Measurements from ENCODE around the gene SHROOM4. TPM values are rescaled to one million over a fixed set of nuclear protein-coding genes. Genes with fewer than 3 reads are reported as not detected.

Gene SHROOM4
- total and polyA plus RNA-seq, 3 donors from 2014 or later = 1.9 to 6.5 (median 4.6) TPM

DNA sequence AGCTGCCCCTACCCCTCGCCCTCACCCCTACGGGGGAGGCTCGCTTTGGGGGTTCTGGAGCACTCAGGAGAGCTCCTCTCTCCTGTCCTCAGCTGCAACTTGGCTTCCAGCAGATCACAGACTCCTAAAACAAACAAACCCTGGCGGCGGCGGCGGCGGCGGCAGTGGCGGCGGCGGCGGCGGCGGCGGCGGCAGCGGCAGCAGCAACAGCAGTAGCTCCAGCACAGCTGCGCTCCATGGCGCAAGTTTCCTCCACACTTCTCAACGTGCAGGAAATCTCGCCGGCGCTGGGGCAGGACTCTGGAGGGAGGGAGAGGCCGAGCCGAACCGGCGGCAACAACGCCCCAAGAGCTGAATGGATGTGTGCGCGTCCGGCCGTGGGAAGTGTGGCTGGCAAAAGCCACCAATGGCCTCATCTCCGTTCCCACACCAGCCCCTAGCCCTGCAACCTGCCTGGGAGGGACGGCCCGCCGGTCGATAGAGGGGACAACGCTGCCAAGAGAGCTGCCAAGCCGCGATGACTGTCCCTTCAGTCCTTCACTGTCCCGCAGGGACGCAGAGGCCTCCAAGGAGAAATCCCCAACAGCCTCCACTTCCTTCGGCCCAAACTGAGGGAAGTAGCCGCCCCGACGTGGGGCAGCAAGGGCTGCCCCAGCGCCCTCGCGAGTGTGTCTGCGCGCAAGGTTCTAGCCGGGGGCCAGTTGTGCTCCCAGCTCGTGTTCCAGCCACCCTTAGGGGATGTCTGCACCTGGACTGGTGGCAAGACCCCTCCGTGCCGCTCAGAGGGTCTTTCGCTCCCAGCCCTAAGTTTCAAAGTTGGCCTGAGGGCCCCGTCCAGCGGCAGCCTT lies 775 bp downstream of the SHROOM4 start:
- Histone ChIP-seq H3K9me3 (no peaks in the 10 kb centered on the region), H3K4me1 (no peaks in the 10 kb centered on the region), H3K4me3 (peak overlapping the region; percentile 36 to 56), H3K27me3 (no peaks in the 10 kb centered on the region), H3K36me3 (ENCODE audit: low read depth, missing control alignments) (no peaks in the 10 kb centered on the region), H3K27ac (no peak overlapping the region)
- peak; percentile 34 for DNase-seq
- no peak for TF ChIP-seq POLR2A (IDR thresholded peaks at IDR 0.05)
- intact Hi-C loops (cut with DNase I; ENCODE audit: low total_unique reads) = no loop called here
- 1% methylated on average over 30 of the region's 59 CpGs; no CpG with 5 or more reads in 1 of the 2 donors for WGBS, 2 donors

DNA sequence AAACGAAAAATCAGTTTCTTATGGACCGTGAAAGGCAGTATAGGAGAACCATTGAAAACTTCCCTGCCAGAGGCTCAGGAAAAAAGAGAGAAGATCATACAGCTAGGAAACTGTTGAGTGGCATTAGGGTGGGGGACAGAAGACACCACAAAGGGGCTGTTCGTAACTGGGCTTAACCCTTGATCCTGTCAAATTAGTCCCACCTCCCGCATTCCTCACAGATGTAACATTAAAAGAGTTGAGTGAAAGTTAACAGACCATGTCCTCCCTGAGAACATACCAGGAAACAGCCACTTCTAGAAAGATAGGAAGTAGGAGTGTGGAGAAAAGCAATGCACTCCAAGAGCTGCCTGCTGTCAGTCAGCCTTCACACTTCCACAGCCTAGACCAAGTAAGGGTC lies 8.7 kb downstream of the SHROOM4 start:
- no peak for DNase-seq
- intact Hi-C loops (cut with DNase I; ENCODE audit: low total_unique reads) = no loop called here
- no peak for TF ChIP-seq POLR2A (IDR thresholded peaks at IDR 0.05)
- TF ChIP-seq, protein P1, sequence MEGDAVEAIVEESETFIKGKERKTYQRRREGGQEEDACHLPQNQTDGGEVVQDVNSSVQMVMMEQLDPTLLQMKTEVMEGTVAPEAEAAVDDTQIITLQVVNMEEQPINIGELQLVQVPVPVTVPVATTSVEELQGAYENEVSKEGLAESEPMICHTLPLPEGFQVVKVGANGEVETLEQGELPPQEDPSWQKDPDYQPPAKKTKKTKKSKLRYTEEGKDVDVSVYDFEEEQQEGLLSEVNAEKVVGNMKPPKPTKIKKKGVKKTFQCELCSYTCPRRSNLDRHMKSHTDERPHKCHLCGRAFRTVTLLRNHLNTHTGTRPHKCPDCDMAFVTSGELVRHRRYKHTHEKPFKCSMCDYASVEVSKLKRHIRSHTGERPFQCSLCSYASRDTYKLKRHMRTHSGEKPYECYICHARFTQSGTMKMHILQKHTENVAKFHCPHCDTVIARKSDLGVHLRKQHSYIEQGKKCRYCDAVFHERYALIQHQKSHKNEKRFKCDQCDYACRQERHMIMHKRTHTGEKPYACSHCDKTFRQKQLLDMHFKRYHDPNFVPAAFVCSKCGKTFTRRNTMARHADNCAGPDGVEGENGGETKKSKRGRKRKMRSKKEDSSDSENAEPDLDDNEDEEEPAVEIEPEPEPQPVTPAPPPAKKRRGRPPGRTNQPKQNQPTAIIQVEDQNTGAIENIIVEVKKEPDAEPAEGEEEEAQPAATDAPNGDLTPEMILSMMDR (IDR thresholded peaks at IDR 0.05) = no peak
- no peaks in the 10 kb centered on the region for H3K27me3 ChIP-seq
- no peaks in the 10 kb centered on the region for H3K4me1 ChIP-seq
- no peak overlapping the region for H3K4me3 ChIP-seq
- WGBS, 2 donors = 94% methylated on average over 4 of the region's 4 CpGs
- no peaks in the 10 kb centered on the region for H3K9me3 ChIP-seq
- H3K36me3 ChIP-seq (ENCODE audit: low read depth, missing control alignments) = no peaks in the 10 kb centered on the region
- H3K27ac ChIP-seq = no peak overlapping the region

DNA sequence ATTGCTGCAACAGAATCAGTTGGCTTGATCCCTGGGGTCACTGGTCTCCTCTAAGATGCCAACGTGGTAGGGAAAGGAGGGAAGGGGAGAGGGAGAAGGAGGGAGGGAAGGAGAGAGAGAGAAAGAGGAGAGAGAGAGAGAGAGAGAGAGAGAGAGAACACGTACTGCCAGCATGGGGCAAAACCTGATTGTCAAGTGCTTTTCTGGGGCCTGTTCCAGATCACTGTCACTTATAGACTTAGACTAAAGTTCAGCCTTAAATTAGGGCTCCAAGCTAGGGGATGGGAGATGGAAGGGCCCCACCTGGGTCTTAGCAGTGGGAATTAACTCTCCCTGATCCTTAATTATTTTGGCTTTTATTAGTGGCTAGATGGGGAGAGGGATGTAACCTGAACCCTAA lies 12.9 kb downstream of the SHROOM4 start:
- intact Hi-C loops (cut with DNase I; ENCODE audit: low total_unique reads) = no loop called here
- Histone ChIP-seq H3K4me1 (no peaks in the 10 kb centered on the region), H3K27me3 (no peaks in the 10 kb centered on the region), H3K27ac (no peak overlapping the region), H3K4me3 (no peak overlapping the region), H3K36me3 (ENCODE audit: low read depth, missing control alignments) (no peaks in the 10 kb centered on the region), H3K9me3 (no peaks in the 10 kb centered on the region)
- WGBS, 2 donors = 41 to 53% methylated on average over 2 of the region's 2 CpGs
- DNase-seq = no peak
- TF ChIP-seq POLR2A (IDR thresholded peaks at IDR 0.05) = no peak
- TF ChIP-seq, protein P1 (IDR thresholded peaks at IDR 0.05) = no peak

DNA sequence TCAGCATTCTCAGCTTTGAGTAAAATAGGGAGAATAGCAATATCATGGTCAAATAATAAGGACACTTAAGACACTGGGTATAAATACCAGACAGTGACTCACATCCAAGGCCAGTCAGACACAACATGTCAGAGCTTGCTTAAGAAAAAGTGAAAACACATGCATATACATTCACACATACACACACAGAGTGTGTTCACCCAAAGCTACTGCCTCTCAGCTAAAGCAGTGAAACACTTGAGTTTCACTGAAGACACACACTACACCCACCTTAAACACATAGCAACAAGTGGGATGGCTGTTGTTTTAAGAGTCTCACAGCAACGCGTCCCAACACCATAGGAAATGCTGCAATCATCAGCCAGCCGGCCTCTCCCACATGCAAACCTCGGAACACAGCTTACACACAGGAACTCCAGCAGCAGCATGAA lies 14.4 kb downstream of the SHROOM4 start:
- Histone ChIP-seq H3K4me3 (no peak overlapping the region), H3K27me3 (no peaks in the 10 kb centered on the region), H3K9me3 (no peaks in the 10 kb centered on the region), H3K27ac (no peak overlapping the region), H3K4me1 (no peaks in the 10 kb centered on the region), H3K36me3 (ENCODE audit: low read depth, missing control alignments) (no peaks in the 10 kb centered on the region)
- WGBS, 2 donors = 56% methylated on average over 4 of the region's 4 CpGs; no CpG with 5 or more reads in 1 of the 2 donors
- DNase-seq = no peak
- intact Hi-C loops (cut with DNase I; ENCODE audit: low total_unique reads) = no loop called here
- TF ChIP-seq POLR2A (IDR thresholded peaks at IDR 0.05) = no peak
- TF ChIP-seq, protein P1 (IDR thresholded peaks at IDR 0.05) = no peak

DNA sequence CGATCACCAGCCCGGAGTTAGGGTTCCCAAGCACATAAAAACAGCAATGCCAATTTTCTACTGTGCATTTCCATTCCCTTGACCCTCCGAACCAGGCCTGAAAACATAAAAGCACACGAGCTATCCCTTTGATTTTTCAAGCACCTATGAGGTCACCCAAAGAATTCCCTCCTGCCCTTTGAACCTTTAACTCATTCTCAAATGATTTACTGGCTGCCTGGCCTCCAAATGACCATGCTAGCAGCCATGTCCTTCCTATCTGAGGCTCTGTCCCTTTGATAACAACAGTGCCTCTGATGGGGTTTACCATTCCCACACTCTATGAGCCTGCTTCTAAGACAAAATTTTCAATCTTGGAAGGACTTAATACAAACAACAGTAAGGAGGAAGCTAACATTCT lies 15.2 kb downstream of the SHROOM4 start:
- DNase-seq = no peak
- WGBS, 2 donors = 84 to 90% methylated on average over 4 of the region's 4 CpGs
- no peaks in the 10 kb centered on the region for H3K9me3 ChIP-seq
- TF ChIP-seq, protein P1 (IDR thresholded peaks at IDR 0.05) = no peak
- TF ChIP-seq POLR2A (IDR thresholded peaks at IDR 0.05) = no peak
- H3K27ac ChIP-seq = no peak overlapping the region
- intact Hi-C loops (cut with DNase I; ENCODE audit: low total_unique reads) = no loop called here
- H3K4me1 ChIP-seq = no peaks in the 10 kb centered on the region
- H3K36me3 ChIP-seq (ENCODE audit: low read depth, missing control alignments) = no peaks in the 10 kb centered on the region
- no peak overlapping the region for H3K4me3 ChIP-seq
- no peaks in the 10 kb centered on the region for H3K27me3 ChIP-seq
